GM23248 (cell line): ENCODE measurements around the gene EEF1A2. TPM values are rescaled to one million over a fixed set of nuclear protein-coding genes. Genes with fewer than 3 reads are reported as not detected.

Experiments used
- DNase-seq: peaks from one replicate; pipeline ENCODE4 v3.0.0-alpha.2; 2015
- H2AFZ ChIP-seq: fragments of 200-600 bp; sonication (generic); 2 replicates; pipeline ENCODE4 v1.6.1; 2016; ENCODE audit warnings: antibody characterized with exemption
- H3F3A ChIP-seq: fragments of 200-600 bp; sonication (generic); 2 replicates; pipeline ENCODE4 v1.6.1; 2016; ENCODE audit warnings: mild to moderate bottlenecking, antibody characterized with exemption, mixed run types; ENCODE audit not compliant: insufficient read depth
- H3K27ac ChIP-seq: fragments of 200-600 bp; sonication (generic); 2 replicates; pipeline ENCODE4 v1.5.1; 2016; ENCODE audit warnings: mild to moderate bottlenecking
- H3K27me3 ChIP-seq: fragments of 200-600 bp; sonication (generic); replicated peaks from 2 replicates; pipeline ENCODE4 v1.6.1; 2016; ENCODE audit warnings: mild to moderate bottlenecking; ENCODE audit not compliant: insufficient read depth
- H3K36me3 ChIP-seq: fragments of 200-600 bp; sonication (generic); 2 replicates; pipeline ENCODE4 v1.6.1; 2016; ENCODE audit warnings: low read depth, mild to moderate bottlenecking
- H3K4me1 ChIP-seq: fragments of 200-600 bp; sonication (generic); 2 replicates; pipeline ENCODE4 v1.6.1; 2016; ENCODE audit warnings: mild to moderate bottlenecking; ENCODE audit not compliant: insufficient read depth
- H3K4me2 ChIP-seq: fragments of 200-600 bp; sonication (generic); one replicate; pipeline ENCODE4 v1.6.1; 2016; ENCODE audit warnings: mild to moderate bottlenecking; ENCODE audit not compliant: unreplicated experiment
- H3K4me3 ChIP-seq: fragments of 200-600 bp; sonication (generic); 2 replicates; pipeline ENCODE4 v1.5.1; 2016; ENCODE audit warnings: mild to moderate bottlenecking
- H3K79me2 ChIP-seq: fragments of 200-600 bp; sonication (generic); 2 replicates; pipeline ENCODE4 v1.6.1; 2016; ENCODE audit warnings: mild to moderate bottlenecking; ENCODE audit not compliant: insufficient read depth
- H3K9ac ChIP-seq: fragments of 200-600 bp; sonication (generic); 2 replicates; pipeline ENCODE4 v1.6.1; 2016; ENCODE audit warnings: mild to moderate bottlenecking
- H3K9me2 ChIP-seq: fragments of 200-600 bp; sonication (generic); 2 replicates; pipeline ENCODE4 v1.6.1; 2016; ENCODE audit warnings: mixed run types, mild to moderate bottlenecking, moderate library complexity; ENCODE audit not compliant: insufficient read depth
- H3K9me3 ChIP-seq: fragments of 200-600 bp; sonication (generic); one replicate; pipeline ENCODE4 v1.6.1; 2017; ENCODE audit warnings: low read depth
- H4K20me1 ChIP-seq: fragments of 200-600 bp; sonication (generic); 2 replicates; pipeline ENCODE4 v1.6.0; 2016; ENCODE audit not compliant: insufficient read depth
- EZH2 ChIP-seq: fragments of 200-600 bp; sonication (generic); IDR thresholded peaks from 2 replicates; pipeline ENCODE4 v1.6.1; 2018; ENCODE audit warnings: antibody characterized with exemption, mild to moderate bottlenecking; ENCODE audit not compliant: insufficient read depth, poor library complexity, severe bottlenecking
- EZH2phosphoT487 ChIP-seq: fragments of 200-600 bp; sonication (generic); IDR thresholded peaks from 2 replicates; pipeline ENCODE4 v1.6.1; 2018; ENCODE audit warnings: antibody characterized with exemption, moderate library complexity, mild to moderate bottlenecking, low read depth; ENCODE audit not compliant: insufficient read depth
- WGBS, 2 experiments: methylation state at CpG; one replicate each; pipeline ENCODE4 v1.1.6; 2015 to 2017; ENCODE audit warnings: low lambda C conversion rate in 2 of 2, low coverage in 1 of 2; ENCODE audit errors: missing lambda C conversion rate in 2 of 2; 5-methylcytosine and 5-hydroxymethylcytosine counted together
- in situ Hi-C: fragments of 300-500 bp; cut with MboI; formaldehyde crosslinking; loops from 2 replicates; pipeline ENCODE4 v1.15.0; 2020
- polyA plus RNA-seq: library from polyadenylated mRNA; unstranded; fragments of >200 nt; fragmentation: Nextera tagmentation; extraction: Ambion mirVana; gene quantifications from 2 replicates; pipeline ENCODE4 v1.2.1, GENCODE V29; 2016
- total RNA-seq: library from RNA; depleted of rRNA; stranded (reverse); fragments of >200 nt; shearing (Covaris generic); gene quantifications from 2 replicates; pipeline ENCODE4 v1.2.3, GENCODE V29; 2014

Gene EEF1A2
- total and polyA plus RNA-seq, 2 experiments from 2014 or later, result 0.43 TPM; not detected in 1

DNA sequence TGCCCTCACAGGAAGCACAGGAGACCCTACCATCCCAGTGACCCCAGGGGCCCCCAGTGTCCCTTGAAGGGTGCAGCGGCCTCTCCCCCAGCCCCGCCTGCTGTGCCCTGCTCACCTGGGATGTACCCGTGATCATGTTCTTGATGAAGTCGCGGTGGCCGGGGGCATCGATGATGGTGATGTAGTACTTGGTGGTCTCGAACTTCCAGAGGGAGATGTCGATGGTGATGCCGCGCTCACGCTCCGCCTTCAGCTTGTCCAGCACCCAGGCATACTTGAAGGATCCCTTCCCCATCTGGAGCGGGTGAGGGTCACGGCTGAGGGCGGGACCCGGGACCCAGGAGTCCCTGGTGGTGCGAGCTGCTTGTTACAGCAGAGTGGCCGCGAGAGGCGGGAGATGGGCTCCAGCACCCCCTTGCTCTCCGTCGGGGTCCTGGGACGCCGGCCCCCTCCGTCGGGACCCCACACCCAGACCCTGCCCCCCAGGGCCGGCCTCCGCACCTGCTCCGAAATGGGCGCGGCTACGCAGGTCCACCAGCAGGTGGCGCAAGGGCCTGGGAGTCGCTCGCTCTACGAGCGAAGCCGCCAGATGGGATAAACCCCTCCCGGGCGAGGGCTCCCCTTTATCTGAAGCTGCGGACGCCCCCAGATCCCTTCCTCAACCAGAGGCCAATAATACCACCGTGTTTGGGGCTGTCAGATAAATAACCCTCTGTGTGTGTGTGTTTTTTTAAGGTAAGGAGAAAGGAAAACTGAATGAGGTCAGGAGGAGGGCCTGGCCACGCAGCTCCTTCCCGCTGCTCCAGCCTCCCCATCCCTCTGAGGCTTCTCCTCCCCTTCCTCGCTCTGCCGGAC lies 2.9 kb downstream of the EEF1A2 start:
- no peaks in the 10 kb centered on the region for H3K9me2 ChIP-seq
- peak overlapping the region; percentile 68 for H3K4me2 ChIP-seq
- TF ChIP-seq EZH2phosphoT487 (no peak), EZH2 (no peak)
- H3K9me3 ChIP-seq, result no peaks in the 10 kb centered on the region
- no peak overlapping the region for H3K9ac ChIP-seq
- DNase-seq, result peak; percentile 77
- no peaks in the 10 kb centered on the region for H3K36me3 ChIP-seq
- 18 to 20% methylated on average over 44 to 48 of the region's 48 CpGs for WGBS, 2 experiments
- H3F3A ChIP-seq, result no peaks in the 10 kb centered on the region
- H3K27me3 ChIP-seq, result peaks cover 15% of the 10 kb centered on the region; the same call in 1 of the 2 replicates
- no peak overlapping the region for H3K27ac ChIP-seq
- no peaks in the 10 kb centered on the region for H3K4me1 ChIP-seq
- peak overlapping the region; percentile 41 for H3K4me3 ChIP-seq
- in situ Hi-C loops, result no loop called here
- no peaks in the 10 kb centered on the region for H4K20me1 ChIP-seq
- H2AFZ ChIP-seq, result peak overlapping the region; percentile 14; the same call in 1 of the 2 replicates
- H3K79me2 ChIP-seq, result no peaks in the 10 kb centered on the region

- Histone ChIP-seq H3K27me3 (peaks cover 15% of the 10 kb centered on the region; the same call in 1 of the 2 replicates), H3K9me2 (no peaks in the 10 kb centered on the region), H3K4me1 (no peaks in the 10 kb centered on the region), H2AFZ (no peak overlapping the region), H3K27ac (no peak overlapping the region), H3K79me2 (no peaks in the 10 kb centered on the region), H3K4me3 (no peak overlapping the region), H3K9ac (no peak overlapping the region), H3K9me3 (no peaks in the 10 kb centered on the region), H3F3A (no peaks in the 10 kb centered on the region), H4K20me1 (no peaks in the 10 kb centered on the region), H3K36me3 (no peaks in the 10 kb centered on the region), H3K4me2 (no peak overlapping the region)
- TF ChIP-seq EZH2 (no peak), EZH2phosphoT487 (no peak)
- in situ Hi-C loops, result no loop called here
- 41 to 48% methylated on average over 8 of the region's 8 CpGs for WGBS, 2 experiments
- DNase-seq, result no peak
These were observed 3.6 kb downstream of the EEF1A2 start for GRCh38 chr20:63495167-63495720.

- DNase-seq, result no peak
- Histone ChIP-seq H3F3A (no peaks in the 10 kb centered on the region), H3K9me3 (no peaks in the 10 kb centered on the region), H4K20me1 (no peaks in the 10 kb centered on the region), H3K9ac (no peak overlapping the region), H3K4me1 (no peaks in the 10 kb centered on the region), H3K9me2 (no peaks in the 10 kb centered on the region), H3K79me2 (no peaks in the 10 kb centered on the region), H3K4me3 (no peak overlapping the region), H3K27me3 (peaks cover 13% of the 10 kb centered on the region; the same call in 1 of the 2 replicates), H3K27ac (no peak overlapping the region), H3K36me3 (no peaks in the 10 kb centered on the region), H3K4me2 (no peak overlapping the region), H2AFZ (no peak overlapping the region)
- TF ChIP-seq EZH2phosphoT487, result no peak
- 85 to 95% methylated on average over 31 to 51 of the region's 51 CpGs for whole genome bisulfite sequencing, 2 experiments
- in situ Hi-C loops, result no loop called here
These were observed 4.3 kb downstream of the EEF1A2 start for GRCh38 chr20:63494420-63495166.

GRCh38 chr20:63494084-63494419 lies 4.8 kb downstream of the EEF1A2 start:
- DNase-seq, result no peak

More at GRCh38 chr20:63494084-63494419, 4.8 kb downstream of the EEF1A2 start:
- no peak overlapping the region for H3K27ac ChIP-seq
- H3K36me3 ChIP-seq, result no peaks in the 10 kb centered on the region
- no peak overlapping the region for H3K4me2 ChIP-seq
- H3K79me2 ChIP-seq, result no peaks in the 10 kb centered on the region
- no peaks in the 10 kb centered on the region for H3K9me2 ChIP-seq
- no peak for TF ChIP-seq EZH2phosphoT487
- TF ChIP-seq EZH2, result no peak
- in situ Hi-C loops, result no loop called here
- H3K9me3 ChIP-seq, result no peaks in the 10 kb centered on the region
- H3F3A ChIP-seq, result no peaks in the 10 kb centered on the region
- H2AFZ ChIP-seq, result no peak overlapping the region
- peaks cover 15% of the 10 kb centered on the region for H3K27me3 ChIP-seq
- no peak overlapping the region for H3K9ac ChIP-seq
- WGBS, 2 experiments, result 75 to 88% methylated on average over 7 of the region's 7 CpGs
- no peaks in the 10 kb centered on the region for H3K4me1 ChIP-seq
- H4K20me1 ChIP-seq, result no peaks in the 10 kb centered on the region
- H3K4me3 ChIP-seq, result no peak overlapping the region
